ENCODE results near the gene PAX9.

The PAX9 gene

GRCh38 chr14:36656687-36657398, 4.8 kb upstream of the PAX9 start:
- no peak for DNase-seq

DNA sequence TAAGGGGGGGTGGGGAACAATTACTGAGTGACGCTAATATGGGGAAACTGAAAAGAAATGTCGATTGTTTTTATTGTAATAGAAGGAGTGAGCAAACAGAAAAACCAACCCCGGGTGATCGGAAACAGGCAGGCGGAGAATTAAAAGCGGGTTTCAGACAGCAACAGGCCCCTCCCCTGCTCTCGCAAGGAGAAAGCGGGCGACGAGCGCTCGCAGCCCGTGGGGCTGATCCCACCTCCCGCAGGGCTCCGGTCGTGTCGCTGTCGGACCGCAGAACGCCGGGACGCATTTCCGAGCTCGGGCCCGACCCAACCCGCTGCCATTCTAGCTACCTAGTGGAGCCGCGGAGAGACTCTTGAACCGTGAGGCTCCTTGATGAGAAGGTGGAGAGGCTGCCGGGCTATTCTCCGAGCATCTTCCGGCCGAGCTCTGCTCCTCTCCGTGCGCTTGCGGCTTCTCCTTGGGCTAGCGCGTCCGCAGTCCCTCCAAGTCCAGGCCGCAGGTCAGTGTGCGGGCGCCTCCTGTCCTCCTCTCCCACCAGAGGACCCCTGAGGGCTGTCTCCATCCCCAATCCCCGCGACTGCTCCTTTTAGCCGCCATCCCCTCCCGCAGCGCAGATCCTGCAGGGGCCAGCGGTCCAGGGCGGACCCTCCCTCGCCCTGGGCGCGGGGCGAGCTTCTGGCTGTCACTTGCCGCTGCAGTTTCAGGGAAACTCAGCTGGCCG, 4.1 kb upstream of the PAX9 start:
- DNase-seq, result no peak

DNA sequence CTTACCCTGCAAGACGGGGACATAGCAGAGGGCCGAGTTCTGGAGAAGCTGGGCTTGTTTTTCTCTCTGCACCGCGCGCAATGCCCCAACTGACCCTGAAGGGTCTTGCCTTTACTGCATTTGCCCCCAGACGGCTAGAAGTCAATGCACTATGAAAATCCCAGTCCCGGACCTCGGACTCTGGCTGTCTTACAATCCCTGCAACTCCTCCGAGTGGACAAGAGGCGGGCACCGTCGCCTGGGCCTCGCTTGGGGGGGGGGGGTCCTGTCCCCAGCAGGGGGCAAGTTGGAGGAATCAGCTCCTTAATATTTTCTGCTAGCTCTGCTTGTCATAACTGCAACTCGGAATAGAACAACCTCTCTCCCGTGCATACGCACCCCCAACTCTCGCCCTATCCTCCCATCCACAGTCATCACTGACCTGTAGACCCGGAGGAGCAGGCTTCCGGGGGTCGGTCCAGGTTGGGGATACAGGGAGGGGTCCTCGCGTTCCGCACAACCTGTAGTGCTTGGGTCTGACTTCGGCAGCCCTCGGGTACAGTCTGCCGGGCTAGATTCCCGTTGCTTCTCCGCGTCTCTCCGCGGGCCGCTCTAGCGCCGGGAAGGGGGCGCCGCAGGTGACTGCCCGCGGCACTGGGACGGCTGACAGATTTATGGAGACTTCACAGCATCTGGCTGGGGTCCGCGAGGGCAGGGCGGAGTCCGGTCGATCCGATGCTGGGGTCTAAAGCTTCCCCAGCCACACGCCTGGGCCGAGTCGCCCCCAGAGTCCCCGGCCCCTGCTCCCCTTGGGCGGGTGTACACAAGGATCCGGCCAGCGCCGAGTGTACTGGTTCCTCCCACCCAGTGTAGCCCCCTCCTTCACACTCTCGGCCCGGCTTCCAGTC, 3.3 kb upstream of the PAX9 start:
- no peak for DNase-seq

DNA sequence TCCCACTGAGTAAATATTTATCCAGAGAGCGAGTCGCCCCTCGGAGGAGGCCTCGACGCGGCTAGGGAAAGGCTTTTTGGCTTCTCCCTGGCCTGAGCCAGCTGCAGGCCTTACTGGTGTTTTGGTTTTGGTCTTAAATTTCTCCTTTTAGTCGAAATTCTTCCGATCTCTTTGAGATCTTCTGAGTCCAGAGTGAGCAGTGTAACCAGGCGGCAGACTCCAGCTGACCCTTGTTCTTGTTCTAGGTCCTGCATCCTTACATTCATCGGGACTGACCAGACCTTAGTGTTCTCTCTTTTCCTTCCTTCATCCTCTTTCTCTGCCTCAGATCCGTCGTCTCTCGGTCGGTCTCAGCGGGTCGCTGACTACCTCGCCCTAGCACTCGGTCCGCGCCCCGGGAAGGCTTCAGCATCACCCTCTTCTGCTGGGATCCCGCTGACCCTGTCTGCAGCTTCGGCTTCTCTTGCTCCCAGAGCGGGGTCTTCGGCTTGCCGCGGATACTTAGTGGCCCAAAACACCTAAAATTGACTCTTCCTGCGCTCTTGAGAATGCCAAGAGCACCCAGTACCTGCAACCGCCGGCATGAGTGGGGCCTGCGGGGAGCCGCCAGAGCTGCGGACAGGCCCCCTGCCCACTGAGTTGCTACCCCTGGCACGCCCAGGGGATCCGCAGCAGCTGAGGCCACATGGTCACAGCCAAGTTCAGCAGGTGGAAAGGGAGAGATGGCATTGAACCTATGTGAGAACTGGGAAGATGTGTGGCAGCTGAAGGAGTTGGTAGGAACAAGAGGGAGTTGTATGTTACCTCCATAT, 2.4 kb upstream of the PAX9 start:
- DNase-seq, result no peak

DNA sequence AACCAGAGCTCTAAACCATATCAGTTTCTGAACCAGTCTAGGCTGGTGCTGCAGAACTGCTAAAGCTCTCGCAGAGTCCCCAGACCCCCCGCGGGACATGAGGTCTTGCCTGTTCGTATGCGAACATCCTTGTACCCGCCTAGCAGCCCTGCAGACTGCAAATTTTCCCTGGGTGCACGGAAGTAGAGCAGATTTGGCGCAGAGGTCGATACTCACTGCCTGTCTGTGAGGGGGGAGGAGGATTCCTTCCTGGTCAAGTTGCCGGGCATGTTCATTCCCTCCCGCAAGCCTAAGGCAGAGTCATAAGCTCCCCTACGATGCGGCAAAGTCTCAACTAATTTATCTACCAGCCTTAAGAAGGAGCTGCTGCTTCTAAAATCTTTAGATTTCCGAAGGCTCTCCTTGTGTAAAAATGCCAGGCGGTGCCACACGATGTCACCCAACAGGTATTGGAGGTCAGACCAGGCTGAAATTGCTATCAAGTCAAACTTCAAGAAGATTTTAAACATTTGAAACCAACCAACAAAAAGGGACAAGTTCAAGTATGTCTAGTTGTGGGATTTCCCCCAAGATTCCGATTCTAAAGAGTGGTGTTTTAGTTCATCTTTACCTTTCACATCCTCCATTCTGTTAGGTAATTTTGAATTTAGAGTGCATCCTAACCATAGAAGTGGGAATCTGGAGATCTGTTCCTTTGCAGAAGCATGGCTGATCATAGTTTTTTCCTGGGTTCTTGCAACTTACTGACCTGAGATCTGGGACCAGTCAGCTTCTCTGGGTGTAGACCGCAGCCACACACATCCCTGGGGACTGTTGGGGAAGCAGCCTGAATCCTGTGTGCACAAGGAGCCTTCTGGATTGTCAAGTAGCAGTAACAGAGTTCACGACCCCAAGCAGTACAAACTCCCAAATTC, 1.6 kb upstream of the PAX9 start:
- no peak for DNase-seq

GRCh38 chr14:36660736-36661505, 739 bp upstream of the PAX9 start:
- DNase-seq, result no peak

DNA sequence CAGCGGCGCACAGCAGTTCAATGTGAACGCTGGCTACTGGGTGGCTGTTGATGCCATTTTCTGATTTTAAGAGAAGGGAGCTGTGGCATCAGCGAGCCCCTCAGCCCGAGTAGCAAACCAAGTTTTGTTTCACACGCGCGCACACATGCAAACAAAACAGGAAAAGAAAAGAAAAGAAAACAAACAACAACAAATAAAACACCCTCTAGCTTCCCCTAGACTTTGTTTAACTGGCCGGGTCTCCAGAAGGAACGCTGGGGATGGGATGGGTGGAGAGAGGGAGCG, 540 bp downstream of the PAX9 start:
- no peak for DNase-seq

GRCh38 chr14:36662543-36663403, 1.1 kb downstream of the PAX9 start:
- no peak for DNase-seq

GRCh38 chr14:36663404-36664321, 2.0 kb downstream of the PAX9 start:
- DNase-seq, result no peak

GRCh38 chr14:36664322-36665193, 2.9 kb downstream of the PAX9 start:
- no peak for DNase-seq

- no peak for DNase-seq
Measured at GRCh38 chr14:36665887-36666415, 4.3 kb downstream of the PAX9 start.

- no peak for DNase-seq
Measured at GRCh38 chr14:36666416-36667206, 5.0 kb downstream of the PAX9 start.

- DNase-seq, result no peak
Measured at GRCh38 chr14:36667679-36668078, 6.0 kb downstream of the PAX9 start.

GRCh38 chr14:36671149-36671548, 9.5 kb downstream of the PAX9 start:
- DNase-seq, result no peak

DNA sequence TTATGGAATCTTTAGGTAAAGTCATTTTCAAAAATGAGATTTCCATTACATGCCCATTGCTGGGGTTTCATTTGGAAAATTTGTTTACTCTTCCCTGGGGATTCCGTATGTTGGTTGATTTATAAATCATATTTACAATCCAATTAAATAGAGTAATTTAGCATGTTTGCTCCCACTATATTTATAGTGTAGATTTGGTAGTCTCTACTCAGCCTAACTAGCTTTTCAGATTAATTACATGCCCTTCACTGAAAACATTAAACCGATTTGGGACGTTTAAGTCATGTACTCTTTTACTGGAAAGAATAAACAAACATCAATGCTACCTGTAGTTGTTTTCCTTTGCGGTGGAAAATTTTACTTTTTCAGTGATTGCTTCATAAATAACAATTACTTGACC, 10.4 kb downstream of the PAX9 start:
- no peak for DNase-seq

- no peak for DNase-seq
Measured at GRCh38 chr14:36674659-36675058, 13.0 kb downstream of the PAX9 start.

- DNase-seq, result no peak
Measured at GRCh38 chr14:36675581-36675980, 13.9 kb downstream of the PAX9 start.
